K562 (cell line): ENCODE data around the gene PGPEP1. TPM values are rescaled to one million over a fixed set of nuclear protein-coding genes. Genes with fewer than 3 reads are reported as not detected.
A peak's percentile ranks its signal among the peaks of the same experiment; 100 is the strongest.

ENCODE experiments used
- ARID1B ChIP-seq: fragments of 450-650 bp; IDR thresholded peaks from 2 replicates; pipeline ENCODE4 v1.6.1; 2016; ENCODE audit warnings: antibody characterized with exemption, mild to moderate bottlenecking, inconsistent platforms
- BCOR ChIP-seq: fragments of 450-650 bp; IDR thresholded peaks from 2 replicates; pipeline ENCODE4 v1.6.1; 2016
- CBX1 ChIP-seq: sonication (generic); IDR thresholded peaks from 2 replicates; pipeline ENCODE4 v1.6.1; 2016; ENCODE audit warnings: antibody characterized with exemption, low read depth, mild to moderate bottlenecking
- FOSL1 ChIP-seq: fragments of 200-800 bp; sonication (Bioruptor generic); conservative IDR thresholded peaks from 2 replicates; pipeline ENCODE4 v1.6.1; 2016; ENCODE audit warnings: missing genetic modification characterization, missing compliant biosample characterization
- GTF2E2 ChIP-seq: fragments of 200-800 bp; sonication (Bioruptor generic); IDR thresholded peaks from 2 replicates; pipeline ENCODE4 v1.6.1; 2016; ENCODE audit warnings: missing genetic modification characterization, missing compliant biosample characterization
- HDAC3 ChIP-seq: fragments of 450-650 bp; IDR thresholded peaks from 2 replicates; pipeline ENCODE4 v1.6.1; 2018; ENCODE audit warnings: borderline replicate concordance, mild to moderate bottlenecking, moderate library complexity; ENCODE audit not compliant: partially characterized antibody
- YY1 ChIP-seq, 3 experiments: IDR thresholded peaks; 2 replicates each; pipeline ENCODE4 v1.6.1; 2011; ENCODE audit warnings: low read length in 2 of 3, mild to moderate bottlenecking in 2 of 3, moderate library complexity in 2 of 3, borderline replicate concordance in 1 of 3, control low read depth in 1 of 3, low read depth in 1 of 3; ENCODE audit not compliant: insufficient read depth in 3 of 3, insufficient replicate concordance in 2 of 3, control insufficient read depth in 1 of 3, insufficient read length in 1 of 3; ENCODE audit errors: extremely low read depth in 1 of 3
- ZBTB40 ChIP-seq, 2 experiments: fragments of 450-650 bp in 1 of 2; sonication (generic) in 1 of 2; formaldehyde crosslinking in 1 of 2; IDR thresholded peaks; 2 replicates each; pipeline versions ENCODE4 v1.7.1 to v1.9.0; 2016 to 2022; ENCODE audit warnings: inconsistent platforms in 1 of 2, mild to moderate bottlenecking in 1 of 2, missing genetic modification reagents in 1 of 2
- ZFP1 ChIP-seq: fragments of 450-650 bp; formaldehyde crosslinking; IDR thresholded peaks from 2 replicates; pipeline ENCODE4 v1.4.0; 2020; ENCODE audit warnings: mild to moderate bottlenecking, mixed read lengths
- ZFX ChIP-seq: sonication (generic); formaldehyde crosslinking; IDR thresholded peaks from 2 replicates; pipeline ENCODE4 v1.8.0; 2022; ENCODE audit warnings: mild to moderate bottlenecking, missing genetic modification reagents, moderate library complexity
- ZNF143 ChIP-seq: sonication (generic); formaldehyde crosslinking; IDR thresholded peaks from 2 replicates; pipeline ENCODE4 v1.9.0; 2022; ENCODE audit warnings: mild to moderate bottlenecking, missing genetic modification reagents
- ZNF280B ChIP-seq: fragments of 250-450 bp; sonication (Bioruptor Pico); IDR thresholded peaks from 2 replicates; pipeline ENCODE4 v1.5.1; 2021; ENCODE audit warnings: mild to moderate bottlenecking
- ZNF740 ChIP-seq, 3 experiments: fragments of 200-800 bp in 1 of 3; sonication (Bioruptor generic) in 1 of 3; sonication (generic) in 1 of 3; formaldehyde crosslinking in 1 of 3; IDR thresholded peaks; 2 replicates each; pipeline versions ENCODE4 v1.6.1 to v1.8.0; 2016 to 2022; ENCODE audit warnings: mild to moderate bottlenecking in 2 of 3, missing compliant biosample characterization in 2 of 3, missing genetic modification characterization in 2 of 3, missing genetic modification reagents in 1 of 3
- ZZZ3 ChIP-seq: fragments of 450-650 bp; IDR thresholded peaks from 2 replicates; pipeline ENCODE4 v1.6.1; 2016; ENCODE audit warnings: antibody characterized with exemption, mild to moderate bottlenecking, moderate library complexity
- polyA plus RNA-seq, 8 experiments: library from polyadenylated mRNA; depleted of rRNA in 4 of 8; stranded (reverse) in 5 of 8; unstranded in 3 of 8; fragments of >200 nt; fragmentation: Nextera tagmentation in 2 of 8; fragmentation: Illumina TruSeq in 1 of 8; extraction: Ambion mirVana in 2 of 8; extraction: Trizol in 1 of 8; gene quantifications; 2 replicates each; pipeline versions ENCODE4 v1.2.1 to v1.2.3, GENCODE V29; 2011 to 2014; ENCODE audit warnings: inconsistent platforms in 1 of 8, missing spikeins in 1 of 8
- total RNA-seq, 7 experiments: library from RNA; depleted of rRNA in 6 of 7; stranded (reverse); fragments of >200 nt in 6 of 7; fragmentation: Illumina TruSeq in 2 of 7; extraction: Trizol in 2 of 7; gene quantifications; 2 replicates each; pipeline versions ENCODE4 v1.2.1 to v1.2.3, GENCODE V29; 2011 to 2021; ENCODE audit warnings: low replicate concordance in 1 of 7

PGPEP1 gene
- total and polyA plus RNA-seq, 9 of the 15 experiments (the other 6 are each of a cell fraction or from before 2014, with no cell fraction given), result 10.0 to 69.6 (median 33.5) TPM

GRCh38 chr19:18300930-18301717 lies 39.3 kb upstream of the PGPEP1 start (continued):
- TF ChIP-seq ZBTB40 (IDR thresholded peaks at IDR 0.05), result no peak
- no peak; the same call in 1 of the 2 replicates for TF ChIP-seq ZBTB40 (CRISPR knock-in tag; IDR thresholded peaks at IDR 0.05)
- TF ChIP-seq ZFX (CRISPR knock-in tag), result peak; percentile 59
- TF ChIP-seq BCOR, result peak; percentile 61; the same call in 1 of the 2 replicates
- no peak for TF ChIP-seq ZNF740 (CRISPR knock-in tag; IDR thresholded peaks at IDR 0.05)
- no peak for TF ChIP-seq ZNF740 (tag; IDR thresholded peaks at IDR 0.05)
- no peak for TF ChIP-seq GTF2E2
- peak; percentile 94 for TF ChIP-seq FOSL1 (tag)
- peak in 1 of 3 experiments; percentile 22 for TF ChIP-seq YY1 (IDR thresholded peaks at IDR 0.05; ENCODE audit: borderline replicate concordance in 1 of 3, control insufficient read depth in 1 of 3, extremely low read depth in 1 of 3, insufficient read depth in 3 of 3, insufficient read length in 1 of 3, insufficient replicate concordance in 2 of 3, low read depth in 1 of 3, low read length in 2 of 3)
- no peak for TF ChIP-seq HDAC3
- 0 out of 2 replicates have a peak, but pooled peaks have one; percentile 30 for TF ChIP-seq ZNF143 (CRISPR knock-in tag)
- no peak for TF ChIP-seq ZZZ3
- no peak for TF ChIP-seq ZNF280B
- no peak for TF ChIP-seq ZFP1 (CRISPR knock-in tag)
- peak; percentile 69 for TF ChIP-seq ARID1B
- 0 out of 2 replicates have a peak, but pooled peaks have one; percentile 5 for TF ChIP-seq CBX1
